GM12872 (cell line): ENCODE results near the gene MYLK.

ENCODE experiments used
- CTCF ChIP-seq: IDR thresholded peaks from 3 replicates; pipeline ENCODE4 v1.5.1; 2011; ENCODE audit warnings: low read depth, mild to moderate bottlenecking, low read length, moderate library complexity; ENCODE audit not compliant: insufficient read depth

Gene MYLK

GRCh38 chr3:123841476-123842238 lies 42.5 kb downstream of the MYLK start:
- no peak for TF ChIP-seq CTCF

DNA sequence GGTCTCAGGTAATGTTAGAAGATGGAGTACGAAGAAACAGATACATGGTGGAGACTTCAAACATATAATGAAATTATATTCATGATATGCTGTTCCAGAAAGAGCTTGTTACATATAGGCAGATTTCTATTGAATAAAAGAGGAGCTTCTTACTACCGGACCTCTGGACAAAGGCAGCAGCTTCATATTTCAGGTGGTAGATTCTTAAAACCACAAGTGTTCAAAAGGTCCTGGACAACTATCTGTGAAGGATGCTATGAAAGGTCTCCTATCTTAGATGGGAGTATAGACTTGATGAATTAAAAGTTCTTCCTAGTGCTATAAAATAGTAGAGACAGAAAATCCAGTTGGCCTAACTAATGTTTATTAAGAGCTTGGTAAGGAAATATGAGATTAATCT lies 43.2 kb downstream of the MYLK start:
- no peak for TF ChIP-seq CTCF

DNA sequence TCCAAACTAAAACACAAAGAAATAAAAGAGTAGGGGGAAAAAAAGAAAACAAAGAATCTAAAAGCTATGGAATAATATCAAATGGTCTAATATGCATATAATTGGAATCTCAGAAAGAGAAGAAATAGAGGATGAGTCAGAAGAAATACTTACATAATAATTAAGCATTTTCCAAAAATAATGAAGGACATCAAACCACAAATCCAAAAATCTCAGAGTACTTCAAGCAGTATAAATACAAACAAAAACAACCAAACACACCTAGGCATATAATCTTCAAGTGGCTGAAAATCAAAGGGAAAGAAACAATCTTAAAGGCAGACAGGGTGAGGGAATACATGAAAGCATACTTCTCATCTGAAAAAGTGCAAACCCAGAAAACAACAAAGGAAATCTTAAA lies 46.3 kb downstream of the MYLK start:
- no peak for TF ChIP-seq CTCF

DNA sequence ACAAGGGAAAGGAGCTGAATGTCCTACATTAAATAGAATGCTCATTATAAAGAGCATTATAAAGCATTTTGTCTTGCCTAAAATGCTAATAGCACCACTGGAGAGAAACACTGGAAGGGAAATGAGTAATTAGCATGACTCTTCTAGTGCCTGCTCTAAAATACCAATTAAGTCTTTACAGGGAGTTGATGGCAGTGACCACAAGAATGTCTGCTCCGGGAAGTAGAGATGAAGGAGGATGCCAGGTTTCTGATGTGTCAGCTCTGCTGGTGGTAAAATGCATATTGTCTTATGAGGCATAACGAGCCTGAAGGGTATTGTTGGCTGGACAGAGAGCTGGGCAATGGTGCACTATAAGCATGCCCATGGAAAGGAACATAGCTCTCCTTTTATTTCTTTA lies 49.5 kb downstream of the MYLK start:
- no peak for TF ChIP-seq CTCF

DNA sequence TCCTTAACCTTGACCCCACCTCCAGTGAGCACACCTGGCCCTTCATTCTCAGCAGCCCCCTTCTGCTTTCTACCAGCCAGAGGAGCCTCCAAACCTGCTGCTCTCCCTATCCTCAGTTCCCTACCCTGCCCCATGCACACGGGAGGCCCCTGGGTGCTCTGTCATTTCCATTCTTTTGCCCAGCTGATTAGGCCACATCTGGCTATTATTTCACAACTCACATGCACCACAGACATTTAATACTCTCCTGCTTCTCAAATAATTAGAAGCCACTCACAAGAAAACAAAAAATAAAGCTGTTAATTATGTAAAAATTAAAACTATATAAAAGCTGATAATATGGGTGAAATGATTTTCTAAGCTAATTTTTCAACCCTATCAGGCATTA lies 50.7 kb downstream of the MYLK start:
- TF ChIP-seq CTCF, result no peak

DNA sequence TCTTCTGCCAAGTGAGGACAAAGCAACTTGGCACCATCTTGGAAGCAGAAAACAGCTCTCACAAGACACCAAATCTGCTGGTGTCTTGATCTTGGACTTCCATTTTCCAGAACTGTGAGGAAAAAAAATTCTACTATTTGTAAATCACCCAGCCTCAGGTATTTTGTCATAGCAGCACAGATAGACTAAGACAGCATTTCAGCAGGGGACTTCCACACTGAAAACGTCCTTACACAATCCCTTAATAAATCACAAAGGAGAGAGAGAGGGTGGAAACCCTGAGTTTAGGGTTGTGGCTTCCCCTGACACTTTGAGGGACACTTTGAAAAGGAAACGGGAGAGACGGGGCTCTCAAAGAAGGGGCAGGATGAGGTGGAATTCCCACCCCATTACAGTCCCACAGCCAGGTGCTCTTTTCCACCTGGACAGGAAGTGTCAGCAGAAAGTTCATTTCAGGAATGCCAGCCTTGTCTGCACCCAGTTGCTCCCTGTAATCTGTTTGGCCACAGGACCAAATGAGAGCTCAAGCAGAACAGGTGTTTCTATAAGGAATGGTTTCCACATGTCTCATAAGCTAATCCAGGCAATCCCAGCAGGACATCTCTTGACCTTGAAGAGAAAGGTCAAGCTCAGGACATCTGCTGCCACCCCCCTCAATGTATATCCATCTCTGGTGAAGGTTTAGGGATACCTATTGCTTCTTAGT lies 51.3 kb downstream of the MYLK start:
- TF ChIP-seq CTCF, result no peak

GRCh38 chr3:123831420-123831819 lies 52.7 kb downstream of the MYLK start:
- no peak for TF ChIP-seq CTCF
